CMK (cell line): ENCODE measurements around the gene TAS1R3.

Experiments
- DNase-seq: peaks from one replicate; pipeline ENCODE4 v3.0.0-alpha.2; 2010; ENCODE audit warnings: low read depth

The TAS1R3 gene

DNA sequence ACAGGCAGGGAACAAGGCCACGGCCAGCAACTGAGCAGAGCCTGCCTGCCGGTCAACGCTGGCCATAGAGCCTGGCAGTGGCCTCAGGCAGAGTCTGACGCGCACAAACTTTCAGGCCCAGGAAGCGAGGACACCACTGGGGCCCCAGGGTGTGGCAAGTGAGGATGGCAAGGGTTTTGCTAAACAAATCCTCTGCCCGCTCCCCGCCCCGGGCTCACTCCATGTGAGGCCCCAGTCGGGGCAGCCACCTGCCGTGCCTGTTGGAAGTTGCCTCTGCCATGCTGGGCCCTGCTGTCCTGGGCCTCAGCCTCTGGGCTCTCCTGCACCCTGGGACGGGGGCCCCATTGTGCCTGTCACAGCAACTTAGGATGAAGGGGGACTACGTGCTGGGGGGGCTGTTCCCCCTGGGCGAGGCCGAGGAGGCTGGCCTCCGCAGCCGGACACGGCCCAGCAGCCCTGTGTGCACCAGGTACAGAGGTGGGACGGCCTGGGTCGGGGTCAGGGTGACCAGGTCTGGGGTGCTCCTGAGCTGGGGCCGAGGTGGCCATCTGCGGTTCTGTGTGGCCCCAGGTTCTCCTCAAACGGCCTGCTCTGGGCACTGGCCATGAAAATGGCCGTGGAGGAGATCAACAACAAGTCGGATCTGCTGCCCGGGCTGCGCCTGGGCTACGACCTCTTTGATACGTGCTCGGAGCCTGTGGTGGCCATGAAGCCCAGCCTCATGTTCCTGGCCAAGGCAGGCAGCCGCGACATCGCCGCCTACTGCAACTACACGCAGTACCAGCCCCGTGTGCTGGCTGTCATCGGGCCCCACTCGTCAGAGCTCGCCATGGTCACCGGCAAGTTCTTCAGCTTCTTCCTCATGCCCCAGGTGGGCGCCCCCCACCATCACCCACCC is at the start of gene TAS1R3:
Gene TAS1R3, plus strand, starts transcription at position 213 of the 898 bp plus-strand sequence. Its CDS starts 66 bp downstream, at position 279.
- DNase-seq = no peak

DNA sequence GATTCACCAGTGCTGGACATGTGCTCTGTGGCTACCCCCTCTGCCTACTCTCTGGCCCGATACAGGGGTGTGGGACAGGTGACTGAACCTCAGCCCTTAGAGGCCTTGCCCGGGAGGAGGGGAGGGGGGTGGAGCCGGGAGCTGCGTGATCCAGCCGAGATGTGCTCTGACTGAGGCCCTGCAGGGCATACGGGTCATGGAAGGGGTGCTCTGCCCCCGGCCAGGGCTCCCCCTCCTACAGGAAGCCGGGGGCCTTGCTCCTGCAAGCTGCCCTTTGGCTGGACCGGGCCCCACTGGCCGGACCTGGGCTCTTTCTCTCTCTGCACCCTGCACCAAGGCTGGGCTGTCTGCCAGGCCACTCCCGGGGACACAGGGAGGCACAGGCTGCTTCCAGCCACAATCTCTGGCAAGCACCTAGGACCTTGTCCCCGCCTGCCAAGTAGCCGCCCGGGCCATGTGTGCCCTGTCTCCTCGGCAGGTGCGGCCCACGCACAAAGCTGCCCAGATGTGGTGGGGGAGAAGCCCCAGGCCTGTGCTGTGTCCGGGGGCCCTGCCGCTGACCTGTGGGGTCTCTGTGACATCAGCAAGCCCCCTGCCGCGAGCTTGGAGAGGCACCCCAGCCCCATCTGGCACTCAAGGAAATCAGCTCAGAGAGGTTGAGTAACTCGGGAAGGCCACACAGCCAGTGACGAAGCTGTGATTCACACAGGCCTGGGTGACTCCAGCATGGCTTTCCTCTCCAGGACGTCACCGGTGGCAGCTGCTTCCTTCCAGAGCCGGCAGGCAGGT is 49.4 kb upstream of the TAS1R3 start:
- DNase-seq = no peak

DNA sequence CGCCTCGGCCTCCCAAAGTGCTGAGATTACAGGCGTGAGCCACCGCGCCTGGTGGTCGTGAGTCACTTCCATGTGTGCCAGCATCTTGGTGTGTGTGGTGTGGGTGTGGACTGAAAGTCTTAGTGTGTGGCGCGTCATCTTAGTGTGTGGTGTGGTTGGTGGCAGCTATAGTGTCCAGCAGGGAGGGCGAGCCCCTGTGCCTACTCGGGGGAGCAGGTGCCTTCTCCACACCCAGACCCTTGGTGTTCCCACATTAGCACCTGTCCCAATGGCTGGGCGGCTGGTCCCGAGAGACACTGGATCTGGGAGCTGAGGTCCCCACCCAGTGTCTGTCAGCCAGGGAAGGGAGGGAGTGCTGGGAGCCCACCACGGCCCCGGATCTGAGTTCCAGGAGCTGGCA is 48.1 kb upstream of the TAS1R3 start:
- no peak for DNase-seq

DNA sequence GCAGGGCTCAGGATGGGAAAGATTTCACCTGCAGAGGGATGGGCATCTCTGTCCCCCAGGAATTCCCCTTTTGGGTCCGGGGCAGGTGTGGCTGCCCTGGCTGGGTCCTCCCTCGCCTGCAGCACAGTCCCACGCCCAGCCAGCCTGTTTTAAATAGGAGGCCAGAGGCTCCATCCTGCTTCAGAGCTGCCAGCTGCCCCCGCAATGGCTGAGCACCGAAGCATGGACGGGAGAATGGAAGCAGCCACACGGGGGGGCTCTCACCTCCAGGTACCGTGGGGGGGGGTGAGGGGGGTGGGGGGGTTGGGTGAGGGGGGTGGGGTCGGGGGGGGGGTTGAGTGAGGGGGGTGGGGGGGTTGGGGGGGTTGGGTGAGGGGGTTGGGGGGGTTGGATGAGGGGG is 47.3 kb upstream of the TAS1R3 start:
- DNase-seq = no peak

DNA sequence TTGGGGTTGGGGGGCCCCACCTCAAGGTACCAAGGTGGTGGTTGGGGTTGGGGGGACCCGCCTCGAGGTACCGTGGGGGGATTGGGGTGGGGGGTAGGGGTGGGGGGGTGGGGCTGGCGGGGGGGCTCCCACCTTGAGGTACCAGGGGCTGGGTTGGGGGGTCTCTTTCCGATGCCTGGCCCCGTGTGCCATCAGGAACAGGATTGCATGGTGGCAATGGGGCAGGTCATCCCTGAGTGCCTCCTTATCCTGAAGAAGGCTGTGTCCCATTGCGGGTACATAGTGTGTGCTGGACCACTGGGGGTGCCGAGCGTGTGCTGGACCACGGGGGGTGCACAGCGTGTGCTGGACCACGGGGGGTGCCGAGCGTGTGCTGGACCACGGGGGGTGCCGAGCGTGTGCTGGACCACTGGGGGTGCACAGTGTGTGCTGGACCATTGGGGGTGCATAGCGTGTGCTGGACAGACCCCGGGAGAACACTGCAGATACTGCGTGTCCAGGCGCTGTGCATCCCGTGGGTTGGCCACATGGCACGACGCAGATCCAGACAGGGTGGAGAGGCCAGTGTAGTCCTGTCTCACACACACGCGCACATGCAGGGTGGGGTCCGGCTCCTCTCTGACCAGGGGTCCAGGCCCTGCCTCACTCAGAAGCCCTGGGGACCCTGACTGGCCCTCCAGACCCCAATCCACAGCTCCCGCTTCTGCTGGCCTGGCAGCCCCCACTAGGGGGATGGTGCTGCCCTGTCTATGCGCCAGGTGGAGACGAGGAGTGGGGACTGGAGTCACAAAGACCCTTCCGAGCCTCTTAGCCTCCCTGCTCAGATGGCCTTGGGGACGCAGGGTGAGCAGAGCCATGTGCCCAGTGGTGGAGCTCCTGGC is 46.6 kb upstream of the TAS1R3 start:
- no peak for DNase-seq

DNA sequence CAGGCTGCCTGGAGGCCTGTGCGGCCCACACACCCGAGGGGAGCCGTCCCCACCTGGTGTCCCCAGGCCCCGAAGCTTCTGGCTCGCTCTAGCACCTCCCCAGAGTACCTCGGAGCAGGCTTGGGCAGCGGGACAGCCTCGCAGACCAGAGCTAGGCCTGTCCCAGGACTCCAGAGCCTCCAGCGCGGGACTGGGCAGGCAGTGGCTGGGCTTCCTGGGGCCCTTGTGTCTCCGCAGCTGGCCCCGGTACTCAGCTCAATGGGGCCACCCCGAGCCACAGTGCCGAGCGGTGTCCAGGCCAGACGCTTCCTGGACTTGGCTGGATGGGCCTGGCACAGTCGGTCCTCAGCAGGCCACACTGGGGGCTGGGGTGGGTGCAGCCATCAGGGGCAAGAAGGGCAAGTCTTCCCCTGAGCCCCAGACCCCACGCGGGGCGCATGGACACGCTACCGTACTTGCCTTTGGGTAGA is 45.9 kb upstream of the TAS1R3 start:
- no peak for DNase-seq

DNA sequence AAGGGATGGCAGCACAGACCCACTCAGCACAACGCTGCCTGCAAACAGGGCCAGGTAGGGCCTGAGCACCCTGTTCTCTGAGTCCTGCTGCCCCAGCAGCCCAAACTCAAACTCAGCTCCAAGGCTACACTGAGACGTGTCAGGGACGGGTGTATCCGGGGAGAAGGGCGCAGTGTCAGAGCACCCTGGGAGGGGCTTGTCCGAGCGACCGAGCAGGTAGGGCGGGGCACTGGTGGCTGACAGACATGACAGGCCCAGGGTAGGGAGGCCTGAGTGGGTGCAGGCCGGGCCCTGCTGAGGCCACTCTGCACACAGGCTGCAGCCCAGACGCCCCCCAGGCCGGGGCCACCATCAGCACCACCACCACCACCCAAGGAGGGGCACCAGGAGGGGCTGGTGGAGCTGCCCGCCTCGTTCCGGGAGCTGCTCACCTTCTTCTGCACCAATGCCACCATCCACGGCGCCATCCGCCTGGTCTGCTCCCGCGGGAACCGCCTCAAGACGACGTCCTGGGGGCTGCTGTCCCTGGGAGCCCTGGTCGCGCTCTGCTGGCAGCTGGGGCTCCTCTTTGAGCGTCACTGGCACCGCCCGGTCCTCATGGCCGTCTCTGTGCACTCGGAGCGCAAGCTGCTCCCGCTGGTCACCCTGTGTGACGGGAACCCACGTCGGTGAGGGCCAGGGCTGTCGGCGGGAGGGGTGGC is 45.3 kb upstream of the TAS1R3 start:
- no peak for DNase-seq

DNA sequence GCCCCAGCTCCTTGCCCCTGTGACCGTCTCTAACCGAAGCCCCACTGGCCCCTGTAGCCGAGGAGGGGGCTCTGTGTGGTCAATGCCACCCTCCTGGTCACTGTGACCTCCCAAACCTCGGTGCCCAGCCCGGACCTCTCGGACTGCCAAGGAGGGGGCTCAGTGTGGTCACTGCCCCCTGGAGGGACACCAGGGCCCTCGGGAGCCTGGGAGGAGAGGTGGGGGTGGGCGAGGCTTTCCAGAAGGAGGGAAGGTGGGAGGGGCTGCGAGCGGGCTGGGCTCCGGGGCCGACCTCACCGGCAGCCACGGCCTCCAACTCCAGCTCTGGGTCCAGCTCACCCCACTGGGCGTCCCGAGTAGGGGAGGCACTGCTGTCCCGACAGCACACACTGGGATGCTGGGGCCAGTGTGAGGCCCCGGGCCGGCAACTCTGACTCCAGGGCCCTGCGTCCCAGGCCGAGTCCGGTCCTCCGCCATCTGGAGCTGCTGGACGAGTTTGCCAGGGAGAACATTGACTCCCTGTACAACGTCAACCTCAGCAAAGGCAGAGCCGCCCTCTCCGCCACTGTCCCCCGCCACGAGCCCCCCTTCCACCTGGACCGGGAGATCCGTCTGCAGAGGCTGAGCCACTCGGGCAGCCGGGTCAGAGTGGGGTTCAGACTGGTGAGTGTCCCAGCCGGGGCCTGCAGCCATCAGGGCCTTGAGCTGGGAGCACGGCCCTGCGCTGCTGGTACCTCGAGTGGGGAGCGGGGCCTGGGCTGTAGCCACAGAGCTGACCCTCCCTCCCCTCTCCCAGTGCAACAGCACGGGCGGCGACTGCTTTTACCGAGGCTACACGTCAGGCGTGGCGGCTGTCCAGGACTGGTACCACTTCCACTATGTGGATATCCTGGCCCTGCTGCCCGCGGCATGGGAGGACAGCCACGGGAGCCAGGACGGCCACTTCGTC is 44.5 kb upstream of the TAS1R3 start:
- DNase-seq = no peak

DNA sequence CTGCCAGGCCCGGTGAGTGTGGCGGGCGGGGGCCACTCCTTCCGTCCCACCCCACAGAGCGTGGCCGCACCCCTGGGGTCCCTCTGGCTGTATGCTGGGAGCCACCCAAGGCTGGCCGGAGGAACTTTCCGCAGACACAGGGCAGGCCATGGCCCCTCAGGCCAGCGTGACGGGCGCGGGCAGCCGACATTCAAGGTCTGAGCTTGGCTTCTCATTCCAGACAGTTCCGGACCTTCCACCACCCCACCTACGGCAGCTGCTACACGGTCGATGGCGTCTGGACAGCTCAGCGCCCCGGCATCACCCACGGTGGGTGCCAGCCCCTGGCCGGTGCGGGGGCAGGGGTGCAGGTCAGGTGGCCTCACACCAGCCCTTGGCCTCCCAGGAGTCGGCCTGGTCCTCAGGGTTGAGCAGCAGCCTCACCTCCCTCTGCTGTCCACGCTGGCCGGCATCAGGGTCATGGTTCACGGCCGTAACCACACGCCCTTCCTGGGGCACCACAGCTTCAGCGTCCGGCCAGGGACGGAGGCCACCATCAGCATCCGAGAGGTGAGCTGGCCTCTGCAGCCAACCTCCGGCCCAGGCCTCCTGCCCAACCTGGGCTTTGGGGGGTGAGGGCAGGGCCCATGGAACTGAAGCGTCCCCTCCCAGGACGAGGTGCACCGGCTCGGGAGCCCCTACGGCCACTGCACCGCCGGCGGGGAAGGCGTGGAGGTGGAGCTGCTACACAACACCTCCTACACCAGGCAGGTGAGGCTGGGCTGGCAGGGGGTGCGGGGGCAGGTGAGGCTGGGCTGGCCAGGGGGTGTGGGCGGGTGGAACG is 43.6 kb upstream of the TAS1R3 start:
- DNase-seq = no peak

DNA sequence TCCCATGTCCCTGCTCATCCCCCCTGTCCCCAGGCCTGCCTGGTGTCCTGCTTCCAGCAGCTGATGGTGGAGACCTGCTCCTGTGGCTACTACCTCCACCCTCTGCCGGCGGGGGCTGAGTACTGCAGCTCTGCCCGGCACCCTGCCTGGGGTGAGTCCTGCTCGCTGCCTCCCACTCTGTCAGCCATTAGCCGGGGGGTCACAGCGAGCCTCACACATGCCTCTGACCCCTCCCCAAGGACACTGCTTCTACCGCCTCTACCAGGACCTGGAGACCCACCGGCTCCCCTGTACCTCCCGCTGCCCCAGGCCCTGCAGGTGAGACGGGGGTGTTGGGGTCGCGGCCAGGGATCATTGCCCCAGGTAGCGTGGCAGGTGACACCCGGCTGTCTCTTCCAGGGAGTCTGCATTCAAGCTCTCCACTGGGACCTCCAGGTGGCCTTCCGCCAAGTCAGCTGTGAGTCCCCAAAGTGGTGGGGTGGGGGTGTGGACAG is 40.8 kb upstream of the TAS1R3 start:
- DNase-seq = no peak

DNA sequence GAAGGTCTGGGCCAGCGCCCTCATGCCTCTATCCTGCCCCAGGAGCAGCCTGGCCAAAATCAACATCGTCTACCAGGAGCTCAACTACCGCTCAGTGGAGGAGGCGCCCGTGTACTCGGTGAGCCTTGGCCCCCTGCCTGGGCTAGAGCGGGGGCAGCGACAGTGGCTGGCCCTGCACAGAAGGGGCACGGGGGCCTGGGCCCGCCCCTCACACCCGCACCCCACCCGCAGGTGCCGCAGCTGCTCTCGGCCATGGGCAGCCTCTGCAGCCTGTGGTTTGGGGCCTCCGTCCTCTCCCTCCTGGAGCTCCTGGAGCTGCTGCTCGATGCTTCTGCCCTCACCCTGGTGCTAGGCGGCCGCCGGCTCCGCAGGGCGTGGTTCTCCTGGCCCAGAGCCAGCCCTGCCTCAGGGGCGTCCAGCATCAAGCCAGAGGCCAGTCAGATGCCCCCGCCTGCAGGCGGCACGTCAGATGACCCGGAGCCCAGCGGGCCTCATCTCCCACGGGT is 40.0 kb upstream of the TAS1R3 start:
- DNase-seq = no peak

DNA sequence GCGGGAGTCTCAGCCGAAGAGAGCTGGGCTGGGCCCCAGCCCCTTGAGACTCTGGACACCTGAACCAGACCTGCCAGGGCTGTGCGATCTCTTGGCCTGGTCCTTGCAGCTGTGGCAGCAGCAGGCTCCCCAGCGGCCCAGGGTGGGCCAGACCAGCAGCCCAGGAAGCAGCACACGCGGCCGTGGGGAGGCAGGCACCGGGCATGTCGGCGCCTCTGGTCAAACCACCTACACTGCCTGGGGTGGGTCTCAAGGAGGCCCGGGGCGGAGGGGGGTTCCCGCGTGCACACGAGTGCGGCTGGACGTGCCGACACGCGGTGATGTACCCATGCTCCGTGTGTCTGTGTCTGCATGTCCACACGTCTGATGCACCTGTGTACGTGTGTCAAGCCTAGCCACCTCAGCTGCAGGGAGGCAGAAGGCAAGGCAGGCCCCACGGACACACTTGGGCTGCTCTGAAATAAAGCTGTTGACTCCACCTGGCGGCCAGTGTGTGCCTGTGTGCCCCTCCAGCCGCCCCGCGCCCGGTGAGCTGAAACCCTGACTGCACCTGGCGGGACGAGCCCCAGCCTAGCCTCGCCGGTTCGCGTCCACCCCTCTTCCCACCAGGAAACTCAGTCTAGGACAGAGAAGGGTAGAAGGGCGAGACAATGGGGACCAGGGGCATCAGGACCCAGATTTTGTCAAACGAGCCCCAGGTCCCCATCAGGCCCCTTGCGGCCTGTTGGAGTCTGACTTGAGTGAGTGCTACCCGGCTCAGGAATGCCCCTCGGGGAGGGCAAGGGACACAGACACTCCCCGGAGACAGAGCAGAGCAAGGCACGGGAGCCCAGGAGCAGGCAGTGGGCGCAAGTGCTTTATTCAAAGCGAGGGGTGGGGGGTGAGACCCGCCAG is 39.3 kb upstream of the TAS1R3 start:
- DNase-seq = no peak

DNA sequence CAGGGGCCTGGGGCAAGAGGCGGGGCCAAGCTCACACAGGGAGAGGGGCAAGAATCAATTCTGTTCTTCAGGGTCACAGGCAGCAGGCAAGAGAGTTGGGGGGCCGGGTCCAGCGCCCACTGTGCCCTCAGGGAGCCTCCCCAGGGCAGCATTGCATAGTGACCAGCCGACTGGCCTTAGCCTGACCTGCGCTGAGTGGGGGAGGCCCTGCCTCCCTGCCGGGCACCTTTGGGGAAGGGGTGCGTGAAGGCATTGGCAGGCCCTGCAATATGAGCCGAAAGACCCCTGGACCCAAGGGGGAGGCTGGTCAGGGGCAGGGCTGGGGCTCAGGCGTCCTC is 38.7 kb upstream of the TAS1R3 start:
- DNase-seq = no peak

DNA sequence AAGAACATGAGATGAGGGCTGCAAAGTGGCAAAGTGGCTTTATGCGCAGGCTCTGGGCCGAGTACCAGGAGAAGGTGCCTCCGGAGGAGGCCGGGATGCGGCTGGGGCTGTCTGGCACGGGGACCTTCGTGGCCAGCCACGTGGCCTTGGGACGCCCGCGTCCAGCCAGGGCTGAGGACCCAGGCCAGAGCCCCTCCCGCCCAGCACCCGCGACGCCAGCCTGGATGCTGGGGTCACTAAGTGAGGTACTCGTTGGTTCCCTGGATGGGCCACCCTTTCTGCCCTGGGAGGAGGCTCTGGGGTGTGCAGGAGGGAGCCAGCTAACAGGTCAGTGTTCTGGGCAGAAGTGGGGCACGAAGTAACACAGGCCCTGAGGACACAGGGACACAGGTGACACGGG is 38.2 kb upstream of the TAS1R3 start:
- DNase-seq = no peak

DNA sequence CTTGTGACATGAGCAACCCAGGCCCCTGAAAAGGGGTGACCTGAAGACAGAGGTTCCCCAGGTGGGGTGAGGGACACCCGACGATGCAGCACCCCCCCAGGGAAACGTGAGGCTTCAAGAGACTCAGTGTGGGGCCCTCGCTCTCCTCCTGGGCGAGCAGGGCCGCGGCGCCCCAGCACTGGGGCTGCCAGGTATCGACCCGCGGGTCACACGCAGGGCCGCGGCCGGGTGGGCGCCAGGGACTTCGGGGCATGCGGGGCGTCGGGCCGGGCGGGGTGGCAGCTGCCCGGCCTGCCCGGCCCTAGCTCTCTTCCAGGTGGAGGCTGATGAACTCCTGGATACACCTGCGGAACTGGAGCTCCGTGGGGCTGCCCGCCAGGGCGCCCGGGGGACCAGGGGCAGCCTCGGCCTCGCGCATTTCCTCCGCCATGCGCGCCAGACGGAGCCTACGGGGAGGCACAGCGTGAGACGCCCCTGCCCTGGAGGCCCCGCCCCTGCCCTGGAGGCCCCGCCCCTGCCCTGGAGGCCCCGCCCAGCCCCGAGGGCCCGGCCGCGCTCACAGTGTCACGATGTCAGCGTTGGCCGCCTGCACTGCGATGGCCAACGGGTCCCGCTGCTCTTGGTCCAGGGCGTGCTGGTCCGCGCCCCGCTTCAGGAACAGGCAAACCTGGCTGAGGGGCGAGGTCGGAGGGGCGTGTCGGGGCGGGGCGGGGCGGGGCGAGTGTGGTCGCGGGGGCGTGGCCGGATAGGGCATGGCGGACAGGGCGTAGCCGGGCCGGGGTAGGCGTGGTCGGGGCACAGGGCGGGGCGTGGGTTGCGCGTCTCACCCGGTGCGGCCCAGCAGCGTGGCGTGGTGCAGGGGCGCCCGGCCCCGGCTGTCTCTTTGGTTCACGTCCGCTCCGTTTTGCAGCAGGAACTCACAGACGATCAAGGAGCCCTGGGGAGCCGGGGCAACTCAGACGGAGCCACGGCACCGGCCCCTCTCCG is 37.5 kb upstream of the TAS1R3 start:
- DNase-seq = no peak

DNA sequence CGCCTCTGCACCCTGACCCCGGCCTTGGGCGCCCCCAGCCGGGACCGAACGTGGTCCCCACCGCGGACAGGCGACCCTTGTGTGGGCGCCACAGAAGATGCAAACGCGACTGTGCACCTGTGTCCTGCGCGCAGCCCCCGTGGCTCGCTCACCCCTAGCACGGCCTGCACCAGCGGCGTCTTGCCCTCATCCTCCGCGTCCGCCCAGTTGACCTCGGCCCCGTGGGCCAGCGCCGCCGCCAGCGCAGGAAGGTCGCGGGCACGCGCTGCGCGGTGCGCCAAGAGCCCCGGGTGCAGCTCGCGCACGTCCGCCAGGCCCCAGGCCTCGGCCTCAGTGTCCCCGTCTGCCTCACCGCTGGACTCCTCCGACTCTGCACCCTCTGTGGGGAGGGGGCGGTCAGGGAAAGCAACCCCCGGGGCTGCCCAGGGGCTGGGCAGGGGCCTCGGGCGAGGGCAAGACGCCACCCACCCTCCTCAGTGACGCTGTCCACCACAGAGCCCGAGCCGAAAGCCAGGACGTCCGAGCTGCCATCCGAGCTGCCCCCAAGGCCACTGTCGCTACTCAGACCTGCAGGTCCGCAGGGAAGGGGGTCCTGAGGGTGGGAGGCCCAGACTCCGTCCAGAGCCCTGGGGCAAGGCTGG is 36.7 kb upstream of the TAS1R3 start:
- no peak for DNase-seq
